Hypothalamus (tissue), 51 donors: ENCODE results near the gene JMJD8.
A peak's percentile ranks its signal among the peaks of the same experiment; 100 is the strongest.

Experiments
- DNase-seq, 51 donors: peaks; one replicate each; lab custom pipeline; 2025; lab: John Stamatoyannopoulos, UW

Gene JMJD8

DNA sequence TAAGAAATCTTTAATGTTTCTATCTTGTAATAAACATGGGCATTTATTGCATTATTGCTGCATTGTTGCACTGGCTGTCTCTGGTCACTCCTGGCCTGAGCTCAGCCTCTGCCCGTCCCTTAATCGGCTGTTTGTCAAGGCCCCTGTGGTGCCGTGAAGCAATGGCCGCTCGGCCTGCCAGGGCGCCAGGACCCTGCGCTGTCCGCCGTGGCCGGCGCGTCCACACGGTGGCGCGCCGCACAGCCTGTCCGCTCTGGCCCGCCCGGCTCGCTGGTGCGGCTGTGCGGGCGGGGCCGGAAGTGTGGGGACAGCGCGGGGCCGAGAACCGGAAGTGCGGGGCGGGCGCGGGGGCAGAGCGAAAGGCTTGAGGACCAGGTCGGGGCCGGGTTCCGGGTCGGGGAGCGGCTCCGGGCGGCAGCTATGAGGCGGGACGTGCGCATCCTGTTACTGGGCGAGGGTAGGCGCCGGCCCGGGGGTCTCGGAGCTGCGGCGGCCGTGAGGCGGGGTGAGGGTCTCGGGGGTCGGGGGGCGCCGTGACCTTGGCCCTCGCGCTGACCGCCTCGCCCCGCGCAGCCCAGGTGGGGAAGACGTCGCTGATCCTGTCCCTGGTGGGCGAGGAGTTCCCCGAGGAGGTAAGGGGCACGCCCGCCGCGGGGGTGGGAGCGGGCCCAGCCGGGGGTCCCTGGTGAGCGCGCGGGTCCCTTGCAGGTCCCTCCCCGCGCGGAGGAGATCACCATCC lies 16.2 kb downstream of the JMJD8 start, which contains the start of gene RHOT2:
Gene RHOT2, plus strand, starts transcription at position 353 of the 739 bp plus-strand sequence. Its CDS starts 68 bp downstream, at position 421.
- peak; percentile 17 to 96 (median 84) for DNase-seq

DNA sequence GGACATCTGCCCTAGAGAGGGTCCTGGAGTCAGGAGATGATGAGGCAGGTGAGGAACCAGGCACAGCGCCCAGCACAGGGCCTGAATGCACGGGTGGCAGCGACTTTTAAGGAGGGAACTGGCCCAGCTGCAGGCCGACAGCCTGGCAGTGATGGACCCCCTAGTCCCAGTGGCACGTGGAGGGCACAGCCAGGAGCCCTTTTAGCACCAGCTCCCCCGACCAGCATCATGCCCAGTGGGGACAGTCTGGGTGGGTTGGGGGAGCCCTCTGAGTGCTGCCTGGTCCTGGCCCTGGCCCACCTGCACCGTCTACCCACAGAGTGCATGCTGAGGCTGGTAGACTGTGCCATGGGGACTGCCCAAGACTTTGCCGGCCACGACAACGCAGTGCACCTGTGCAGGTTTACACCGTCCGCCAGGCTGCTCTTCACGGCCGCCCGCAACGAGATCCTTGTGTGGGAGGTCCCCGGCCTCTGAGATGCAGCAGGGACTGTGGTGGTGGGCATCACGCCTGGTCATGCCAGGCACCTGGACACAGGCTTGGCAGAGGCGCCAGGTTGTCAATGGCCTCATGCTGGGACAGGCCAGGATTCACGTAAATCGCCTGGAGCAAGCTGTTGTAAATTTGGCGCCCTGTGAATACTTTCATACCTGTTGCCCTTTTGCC lies 16.9 kb downstream of the JMJD8 start:
- no peak for DNase-seq

DNA sequence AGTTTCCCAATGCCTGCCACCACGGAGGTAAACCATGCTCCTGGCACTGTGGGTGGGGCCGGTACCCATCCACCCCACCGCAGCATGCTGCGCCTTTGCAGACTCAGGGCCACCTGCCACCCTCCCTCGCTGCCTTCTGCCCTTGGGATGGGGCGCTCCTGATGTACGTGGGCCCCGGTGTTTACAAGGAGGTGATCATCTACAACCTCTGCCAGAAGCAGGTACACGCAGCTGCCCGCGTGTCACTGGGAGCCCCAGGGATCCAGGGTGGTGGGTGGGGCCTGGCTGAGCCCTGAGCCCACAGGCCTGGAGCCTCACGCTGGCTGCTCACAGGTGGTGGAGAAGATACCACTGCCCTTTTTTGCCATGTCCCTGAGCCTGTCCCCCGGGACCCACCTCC lies 17.6 kb downstream of the JMJD8 start:
- DNase-seq = no peak

DNA sequence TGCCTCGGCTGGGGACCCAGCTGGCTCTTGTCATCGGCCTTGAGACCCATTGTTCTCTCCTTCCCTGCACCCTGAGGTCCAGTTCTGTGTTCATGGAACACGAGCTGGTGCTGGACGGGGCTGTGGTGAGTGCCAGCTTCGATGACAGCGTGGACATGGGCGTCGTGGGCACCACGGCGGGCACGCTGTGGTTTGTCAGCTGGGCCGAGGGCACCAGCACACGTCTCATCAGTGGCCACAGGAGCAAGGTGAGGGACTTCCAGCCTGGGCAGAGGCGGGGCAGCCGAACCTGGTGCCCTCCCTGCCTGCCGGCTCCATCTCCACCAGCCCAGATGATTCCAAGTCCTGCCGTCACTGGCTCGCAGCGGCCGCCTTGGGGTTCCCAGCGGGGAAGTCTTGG lies 21.5 kb downstream of the JMJD8 start:
- DNase-seq = no peak

DNA sequence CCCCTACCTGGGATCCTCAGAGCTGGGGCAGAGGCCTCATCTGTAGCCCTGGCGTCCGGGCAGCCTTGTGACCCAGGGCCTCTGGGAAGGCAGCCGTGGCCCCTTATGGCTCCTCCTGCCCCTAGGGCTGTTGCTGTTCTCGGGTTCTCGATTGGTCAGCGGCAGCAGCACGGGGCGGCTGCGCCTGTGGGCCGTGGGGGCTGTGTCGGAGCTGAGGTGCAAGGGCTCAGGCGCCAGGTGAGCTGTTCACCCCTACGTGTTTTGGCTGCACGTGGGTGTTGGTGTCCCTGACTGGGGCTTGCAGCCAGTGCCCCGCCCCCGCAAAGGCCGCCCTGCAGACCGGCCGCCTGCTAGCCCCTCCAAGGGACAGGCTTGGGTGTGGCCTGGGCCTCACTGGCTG lies 22.0 kb downstream of the JMJD8 start:
- no peak for DNase-seq

DNA sequence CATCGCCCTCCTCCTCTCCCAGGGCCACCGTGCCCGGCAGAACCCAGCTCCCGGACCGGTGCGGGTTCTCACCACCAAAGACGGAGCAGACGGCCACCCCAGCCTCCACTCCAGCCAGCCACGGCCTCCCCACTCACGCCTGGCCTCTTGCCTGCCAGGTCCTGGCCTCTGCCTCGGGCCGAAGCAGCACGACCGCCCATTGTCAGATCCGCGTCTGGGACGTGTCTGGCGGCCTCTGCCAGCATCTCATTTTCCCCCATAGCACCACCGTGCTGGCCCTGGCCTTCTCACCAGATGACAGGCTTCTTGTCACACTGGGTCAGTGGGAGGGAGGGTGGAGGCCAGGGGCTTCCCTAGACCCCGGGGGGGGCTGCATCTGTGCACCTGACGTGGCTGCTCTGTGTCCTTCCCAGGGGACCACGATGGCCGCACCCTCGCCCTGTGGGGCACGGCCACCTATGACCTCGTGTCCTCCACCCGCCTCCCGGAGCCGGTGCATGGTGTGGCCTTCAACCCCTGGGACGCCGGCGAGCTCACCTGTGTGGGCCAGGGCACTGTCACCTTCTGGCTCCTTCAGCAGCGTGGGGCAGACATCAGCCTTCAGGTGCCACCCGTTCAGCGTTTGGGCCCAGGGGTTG lies 22.8 kb downstream of the JMJD8 start:
- no peak for DNase-seq

DNA sequence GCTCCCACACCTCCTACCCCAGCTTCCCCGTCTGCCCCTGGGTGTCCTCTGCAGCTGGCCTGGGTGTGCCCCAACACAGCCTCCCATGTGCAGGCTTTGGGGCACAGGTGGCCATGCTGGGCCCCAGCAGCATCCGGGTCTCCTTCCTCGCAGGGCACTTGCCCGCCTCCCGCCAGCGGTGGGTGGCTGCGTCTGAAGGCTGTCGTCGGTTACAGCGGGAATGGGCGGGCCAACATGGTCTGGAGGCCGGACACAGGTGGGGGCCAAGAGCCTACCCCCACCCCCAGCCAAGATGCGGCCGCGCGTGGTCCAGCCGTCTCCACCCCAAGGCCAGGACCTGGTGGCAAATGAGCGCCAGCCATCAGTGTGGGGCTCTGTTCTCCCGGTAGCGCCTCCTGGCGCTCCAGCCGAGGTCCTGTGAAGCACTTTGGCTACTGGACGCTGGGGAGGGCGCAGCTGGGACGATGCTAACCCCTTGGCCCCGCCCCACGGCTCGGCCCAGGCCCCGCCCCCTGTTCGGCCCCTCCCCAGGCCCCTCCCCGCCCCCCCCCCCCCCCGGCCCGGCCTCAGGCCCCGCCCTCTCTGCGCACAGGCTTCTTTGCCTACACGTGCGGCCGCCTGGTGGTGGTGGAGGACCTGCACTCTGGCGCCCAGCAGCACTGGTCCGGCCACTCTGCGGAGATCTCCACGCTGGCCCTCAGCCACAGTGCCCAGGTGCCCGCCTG lies 23.5 kb downstream of the JMJD8 start:
- peak in 49 of 51 donors; percentile 8 to 92 (median 71) for DNase-seq

DNA sequence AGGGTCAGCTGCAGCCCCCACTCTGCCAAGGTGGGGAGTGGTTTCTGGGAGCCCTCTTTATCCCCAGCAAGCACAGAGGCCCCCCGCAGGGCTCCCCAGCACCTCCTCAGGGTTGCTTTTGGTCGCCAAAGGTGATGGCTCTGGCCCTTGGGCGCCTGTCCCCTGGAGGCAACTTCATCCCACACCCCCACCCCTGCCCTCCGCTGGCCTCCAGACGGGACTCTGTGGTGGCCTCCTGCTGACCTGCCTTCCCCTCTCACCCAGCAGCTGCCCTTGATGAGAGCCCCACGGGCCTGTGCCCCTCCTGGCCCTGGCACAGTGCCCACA lies 24.0 kb downstream of the JMJD8 start:
- DNase-seq = no peak

DNA sequence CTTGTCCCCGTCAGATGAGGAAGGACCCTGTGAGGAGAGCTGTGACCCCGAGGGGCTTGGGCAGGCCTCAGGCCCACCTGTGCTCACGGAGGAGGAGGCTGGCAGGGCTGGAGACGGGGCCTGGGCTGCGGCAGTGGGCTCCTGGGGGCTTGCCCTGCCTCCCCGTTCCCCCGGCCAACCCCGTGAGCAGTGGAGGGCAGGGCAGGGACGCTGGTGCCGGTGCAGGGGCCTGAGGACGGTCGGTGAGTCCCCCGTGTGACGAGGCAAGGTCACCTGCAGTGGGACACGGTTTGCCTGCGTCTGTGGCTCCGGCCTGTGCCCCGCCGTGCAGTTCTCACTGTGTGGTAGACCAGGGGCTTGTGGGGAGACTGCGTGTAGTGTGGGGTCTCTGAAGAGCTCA lies 24.5 kb downstream of the JMJD8 start:
- DNase-seq = no peak

DNA sequence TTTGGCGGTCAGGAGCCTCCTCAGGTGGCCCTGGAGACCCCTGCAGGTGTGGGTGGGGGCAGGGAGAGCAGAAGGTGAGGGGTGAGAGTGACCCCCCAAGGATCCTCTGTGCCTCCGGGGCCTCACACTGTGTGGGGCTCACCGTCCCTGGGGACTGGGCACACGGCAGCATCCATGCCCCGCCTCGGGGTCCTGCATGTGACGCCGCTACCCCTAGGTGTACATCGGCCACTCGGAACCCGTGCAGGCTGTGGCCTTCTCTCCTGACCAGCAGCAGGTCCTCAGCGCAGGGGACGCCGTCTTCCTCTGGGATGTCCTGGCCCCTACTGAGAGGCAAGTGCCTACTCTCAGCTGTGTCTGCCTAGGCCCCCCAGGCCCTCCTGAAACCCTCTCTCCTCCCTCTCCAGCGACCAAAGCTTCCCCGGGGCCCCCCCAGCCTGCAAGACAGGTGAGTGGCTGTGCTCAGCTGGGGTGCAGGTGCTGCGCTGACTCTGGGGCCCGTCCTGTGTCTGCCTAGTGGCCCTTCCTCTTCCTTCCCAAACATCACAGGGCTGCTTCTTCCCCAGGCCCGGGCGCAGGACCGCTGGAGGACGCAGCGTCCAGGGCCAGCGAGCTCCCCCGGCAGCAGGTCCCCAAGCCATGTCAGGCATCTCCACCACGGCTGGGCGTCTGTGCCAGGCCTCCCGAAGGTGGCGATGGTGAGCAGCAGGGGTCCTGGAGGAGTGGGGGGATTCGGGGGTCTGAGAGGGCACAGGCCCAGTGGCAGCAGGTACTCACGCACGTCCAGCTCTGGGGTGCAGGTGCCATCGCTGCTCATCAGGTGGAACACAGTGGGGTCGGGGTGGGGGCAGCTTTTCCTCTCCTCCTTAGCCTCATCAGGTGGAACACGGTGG lies 25.2 kb downstream of the JMJD8 start:
- DNase-seq = no peak

DNA sequence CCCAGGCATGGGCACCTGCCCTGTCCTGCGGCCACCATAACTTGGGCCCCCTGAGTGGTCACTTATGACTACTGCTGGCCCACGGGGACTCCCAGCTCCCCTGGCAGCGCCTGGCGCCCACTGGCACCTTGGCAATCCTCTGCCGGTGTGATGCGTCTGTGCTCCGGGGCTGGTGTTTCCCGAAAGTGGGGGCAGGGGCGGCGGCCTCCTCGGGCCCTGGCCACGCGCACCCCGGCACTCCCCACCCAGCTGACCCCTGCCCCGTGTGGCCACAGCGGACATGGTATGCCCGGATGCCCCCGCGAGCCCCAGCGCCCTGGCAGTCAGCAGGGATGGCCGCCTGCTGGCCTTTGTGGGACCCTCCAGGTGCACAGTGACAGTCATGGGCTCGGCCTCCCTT lies 26.6 kb downstream of the JMJD8 start:
- DNase-seq = no peak

DNA sequence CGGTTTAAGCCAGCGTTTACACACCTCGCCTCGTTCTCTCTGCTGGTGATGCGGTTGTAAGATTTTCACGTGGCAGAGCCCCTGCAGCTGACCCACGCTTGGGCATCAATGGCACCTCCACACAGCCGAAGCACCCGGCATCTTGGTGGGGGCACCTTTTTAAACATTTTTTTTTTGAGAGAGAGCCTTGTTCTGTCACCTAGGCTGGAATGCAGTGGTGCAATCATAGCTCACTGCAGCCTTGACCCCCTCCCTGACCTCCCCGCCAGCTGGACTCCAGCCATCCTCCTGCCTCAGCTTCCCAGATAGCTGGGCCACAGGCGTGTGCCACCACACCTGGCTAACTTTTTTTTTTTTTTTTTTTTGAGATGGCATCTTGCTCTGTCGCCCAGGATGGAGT lies 30.1 kb downstream of the JMJD8 start:
- no peak for DNase-seq

DNA sequence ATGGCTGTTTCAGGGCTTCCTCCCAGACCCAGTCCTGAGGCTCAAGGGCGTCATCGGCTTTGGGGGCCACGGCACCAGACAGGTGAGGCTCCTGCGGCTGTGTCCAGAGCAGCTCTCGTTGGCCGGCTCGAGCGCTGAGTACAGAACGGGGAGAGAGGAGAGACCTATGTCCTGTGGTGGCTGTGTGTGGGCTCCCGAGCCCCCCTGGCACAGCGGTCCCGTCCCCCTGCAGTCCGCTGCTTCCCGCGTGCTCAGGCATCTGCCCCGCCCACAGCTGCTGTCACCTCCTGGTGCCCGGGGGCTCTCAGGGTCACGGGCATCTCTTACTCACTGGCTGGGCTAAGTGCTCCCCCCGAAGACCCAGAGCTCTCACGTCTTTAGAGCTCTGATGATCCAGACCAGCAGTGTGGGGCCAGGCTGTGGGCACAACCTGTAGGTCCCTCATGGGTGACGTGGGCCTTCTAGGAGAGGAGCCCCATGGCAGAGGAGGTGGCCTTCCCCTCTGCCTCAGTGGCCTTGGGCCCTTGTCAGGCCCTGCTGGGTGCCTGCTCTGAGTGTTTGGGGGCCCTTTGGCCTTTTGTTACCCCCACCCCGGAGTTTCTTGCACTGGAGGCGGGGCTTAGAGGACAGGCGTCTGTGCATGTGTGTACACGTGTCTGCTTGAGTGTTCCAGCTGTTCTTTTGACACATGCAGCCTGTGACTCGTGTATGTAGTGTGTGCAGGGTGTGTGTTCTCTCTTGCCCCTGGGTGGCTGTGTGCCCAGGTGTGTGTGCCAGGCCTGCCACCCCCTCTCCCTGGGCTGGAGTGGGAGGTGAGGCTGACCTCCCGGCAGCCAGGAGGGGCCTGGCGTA lies 31.5 kb downstream of the JMJD8 start:
- DNase-seq = no peak

DNA sequence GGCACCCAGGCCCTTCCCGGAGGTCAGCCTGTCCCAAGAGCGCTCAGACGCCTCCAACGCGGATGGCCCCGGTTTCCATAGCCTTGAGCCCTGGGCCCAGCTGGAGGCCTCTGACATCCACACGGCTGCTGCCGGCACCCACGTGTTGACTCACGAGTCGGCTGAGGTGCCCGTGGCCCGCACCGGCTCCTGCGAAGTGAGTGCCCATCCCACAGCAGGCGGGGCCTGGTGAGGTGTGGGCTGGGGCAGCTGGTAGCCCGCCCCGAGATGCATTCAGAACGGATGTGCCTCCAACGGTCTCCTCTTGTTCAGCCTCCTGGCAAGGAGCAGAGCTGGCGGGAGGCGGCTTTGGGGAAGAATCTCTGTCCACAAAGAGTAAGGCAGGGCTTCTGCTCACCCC lies 32.3 kb downstream of the JMJD8 start:
- DNase-seq = no peak

DNA sequence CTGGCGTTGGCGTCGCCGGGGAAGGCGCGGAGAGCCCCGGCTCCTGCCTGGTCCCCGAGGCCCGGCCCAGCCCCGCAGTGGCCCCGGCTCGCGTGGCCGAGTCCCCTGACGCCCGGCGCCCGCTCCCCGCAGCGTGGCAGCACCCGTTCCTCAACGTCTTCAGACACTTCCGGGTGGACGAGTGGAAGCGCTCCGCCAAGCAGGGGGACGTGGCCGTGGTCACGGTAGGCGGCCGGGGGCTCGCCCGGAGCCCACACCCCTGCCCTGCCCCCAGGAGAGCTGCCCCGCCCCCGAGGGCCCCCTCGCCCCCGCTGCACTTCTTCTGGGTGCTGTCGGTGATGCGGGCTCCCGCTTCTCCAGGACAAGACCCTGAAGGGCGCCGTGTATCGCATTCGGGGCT lies 34.5 kb downstream of the JMJD8 start:
- no peak for DNase-seq

DNA sequence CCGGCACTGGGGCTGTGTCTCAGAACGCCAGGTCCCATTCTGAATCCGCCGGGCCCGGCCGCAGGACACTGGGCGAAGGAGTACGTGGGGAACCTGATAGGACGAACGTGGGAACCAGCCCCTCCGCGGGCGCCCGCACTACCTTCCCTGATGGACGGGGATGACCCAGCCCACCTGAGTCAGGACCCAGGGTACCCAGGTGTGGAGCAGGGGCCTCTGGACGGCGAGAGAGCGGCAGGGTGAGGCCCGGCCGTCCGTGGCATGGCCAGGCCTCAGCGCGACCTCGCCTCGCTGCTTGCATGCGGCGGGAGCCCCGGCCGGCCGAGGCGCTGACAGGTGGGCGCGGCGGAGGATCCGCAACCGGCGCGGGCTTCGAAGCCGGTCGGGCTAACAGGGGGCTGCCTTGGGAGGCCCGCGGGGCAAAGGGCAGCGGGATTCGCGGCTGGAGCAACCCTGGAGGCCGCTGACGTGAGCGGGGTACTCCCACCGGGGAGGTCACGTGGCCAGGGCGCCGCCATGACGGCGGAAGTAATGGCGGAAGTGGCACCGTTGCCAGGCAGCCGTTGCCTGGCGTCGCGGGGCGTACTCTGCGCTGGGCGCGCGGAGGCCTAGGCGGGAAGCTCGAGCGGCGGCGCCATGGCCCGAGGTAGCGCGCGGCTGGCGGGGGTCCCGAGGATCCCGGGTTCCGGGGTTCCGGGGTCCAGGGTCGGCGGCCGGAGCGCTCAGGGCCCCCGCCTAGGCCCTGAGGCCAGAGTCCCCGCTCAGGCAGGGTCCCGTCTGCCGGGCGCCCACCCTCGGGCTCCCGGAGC lies 35.1 kb downstream of the JMJD8 start, which contains the start of gene WDR90:
Gene WDR90, plus strand, starts transcription at position 585 of the 809 bp plus-strand sequence. Its CDS starts 52 bp downstream, at position 637.
- peak; percentile 39 to 98 (median 89) for DNase-seq

DNA sequence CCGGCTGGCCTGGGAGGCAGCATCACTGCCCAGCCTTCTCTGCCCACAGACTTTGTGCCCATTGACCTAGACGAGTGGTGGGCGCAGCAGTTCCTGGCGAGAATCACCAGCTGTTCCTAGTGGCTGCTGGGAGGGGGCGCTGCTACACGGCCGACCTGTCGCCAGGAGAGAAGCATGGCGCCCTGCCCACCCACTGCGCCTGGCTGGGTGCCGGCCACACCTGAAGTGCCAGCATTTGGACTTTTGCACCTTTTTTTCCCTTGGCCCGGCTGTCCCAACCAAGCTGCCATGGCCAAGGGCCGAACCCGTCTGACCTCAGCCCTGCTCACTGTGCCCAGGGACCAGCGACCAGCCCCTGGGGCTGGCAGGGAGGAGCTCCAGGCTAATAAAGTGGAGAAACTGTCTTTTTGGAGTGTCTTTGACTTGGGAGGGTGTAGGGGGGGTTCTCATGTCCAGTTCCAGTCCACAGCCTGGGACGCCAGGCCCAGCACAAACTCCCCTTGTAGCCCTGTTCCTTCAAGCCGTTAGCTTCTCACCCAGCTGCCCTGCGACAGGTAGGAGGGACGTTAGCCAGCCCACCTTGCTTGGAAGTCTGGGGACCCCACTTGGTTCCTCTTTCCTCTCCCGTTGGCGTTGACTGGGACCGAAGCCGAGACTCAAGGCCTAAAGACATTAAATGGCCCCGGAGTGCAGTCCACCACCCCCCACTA lies 35.9 kb downstream of the JMJD8 start:
- peak in 6 of 51 donors; percentile 11 to 25 (median 22) for DNase-seq
